ENCODE data around the gene ENPP7. TPM values are rescaled to one million over a fixed set of nuclear protein-coding genes. Genes with fewer than 3 reads are reported as not detected.

ENPP7 gene
- total RNA-seq, 2 donors from 2014 or later, result not detected

DNA sequence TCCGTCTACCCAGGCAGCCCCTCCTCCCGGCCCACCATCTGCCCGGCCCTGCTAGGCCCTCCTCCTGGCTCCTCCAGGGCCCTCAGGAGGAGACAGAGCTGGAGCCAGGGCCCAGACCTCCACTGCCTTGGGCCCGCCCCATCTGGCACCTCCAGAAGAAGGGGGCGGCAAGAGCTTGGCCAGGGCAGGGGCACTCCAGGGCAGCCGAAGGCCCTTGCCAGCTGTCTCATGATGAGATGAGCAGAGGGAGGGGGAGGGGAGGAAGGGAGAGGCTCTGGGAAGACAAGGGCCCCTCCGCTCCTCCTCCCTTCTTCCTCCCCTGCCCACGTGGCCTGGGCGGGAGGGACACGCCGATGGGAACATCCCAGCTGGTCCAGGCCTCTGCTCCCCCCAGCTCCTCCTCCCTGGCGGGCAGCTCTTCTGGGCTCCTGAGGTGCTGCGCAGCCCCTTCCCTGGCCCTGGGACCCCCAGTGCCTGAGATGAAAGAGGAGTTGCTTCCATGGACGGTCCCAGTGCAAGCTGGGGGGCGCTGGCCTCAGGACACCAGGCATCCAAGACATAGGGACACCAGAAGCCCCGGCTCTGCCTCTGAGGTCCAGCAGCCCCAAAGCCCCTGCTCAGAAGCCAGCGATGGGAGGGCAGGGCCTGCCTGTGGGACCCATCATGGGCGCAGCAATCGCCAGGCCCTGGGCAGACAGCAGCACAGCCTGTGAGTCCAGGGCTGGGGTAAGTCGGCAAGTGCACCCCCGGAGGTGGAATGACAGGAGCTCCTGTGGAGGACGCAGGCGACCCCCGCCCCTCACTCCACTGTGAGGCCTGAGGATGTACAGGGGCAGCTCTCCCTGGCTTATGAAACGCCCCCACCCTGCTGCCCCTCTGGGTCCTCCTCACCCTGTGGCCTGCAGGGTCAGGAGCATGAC is 23.6 kb upstream of the ENPP7 start:
- Histone ChIP-seq H3K9me3 (no peaks in the 10 kb centered on the region), H3K4me3 (no peak overlapping the region), H3K36me3 (replicated peaks in 1 of 2; ENCODE audit: insufficient read depth in 1 of 2, low read depth in 2 of 2) (no peaks in the 10 kb centered on the region), H3K27ac (no peak overlapping the region), H3K4me1 (peaks cover 7% of the 10 kb centered on the region), H3K27me3 (no peaks in the 10 kb centered on the region)
- WGBS, 2 donors, result 56 to 74% methylated on average over 7 to 20 of the region's 25 CpGs
- intact Hi-C loops (cut with DNase I), result loop anchor here (10.0 kb wide), 1 partner anchor 312 kb away; no protein-coding TSS in a partner anchor
- no peak for TF ChIP-seq POLR2A (IDR thresholded peaks at IDR 0.05)
- ATAC-seq (no peak), DNase-seq (no peak)

DNA sequence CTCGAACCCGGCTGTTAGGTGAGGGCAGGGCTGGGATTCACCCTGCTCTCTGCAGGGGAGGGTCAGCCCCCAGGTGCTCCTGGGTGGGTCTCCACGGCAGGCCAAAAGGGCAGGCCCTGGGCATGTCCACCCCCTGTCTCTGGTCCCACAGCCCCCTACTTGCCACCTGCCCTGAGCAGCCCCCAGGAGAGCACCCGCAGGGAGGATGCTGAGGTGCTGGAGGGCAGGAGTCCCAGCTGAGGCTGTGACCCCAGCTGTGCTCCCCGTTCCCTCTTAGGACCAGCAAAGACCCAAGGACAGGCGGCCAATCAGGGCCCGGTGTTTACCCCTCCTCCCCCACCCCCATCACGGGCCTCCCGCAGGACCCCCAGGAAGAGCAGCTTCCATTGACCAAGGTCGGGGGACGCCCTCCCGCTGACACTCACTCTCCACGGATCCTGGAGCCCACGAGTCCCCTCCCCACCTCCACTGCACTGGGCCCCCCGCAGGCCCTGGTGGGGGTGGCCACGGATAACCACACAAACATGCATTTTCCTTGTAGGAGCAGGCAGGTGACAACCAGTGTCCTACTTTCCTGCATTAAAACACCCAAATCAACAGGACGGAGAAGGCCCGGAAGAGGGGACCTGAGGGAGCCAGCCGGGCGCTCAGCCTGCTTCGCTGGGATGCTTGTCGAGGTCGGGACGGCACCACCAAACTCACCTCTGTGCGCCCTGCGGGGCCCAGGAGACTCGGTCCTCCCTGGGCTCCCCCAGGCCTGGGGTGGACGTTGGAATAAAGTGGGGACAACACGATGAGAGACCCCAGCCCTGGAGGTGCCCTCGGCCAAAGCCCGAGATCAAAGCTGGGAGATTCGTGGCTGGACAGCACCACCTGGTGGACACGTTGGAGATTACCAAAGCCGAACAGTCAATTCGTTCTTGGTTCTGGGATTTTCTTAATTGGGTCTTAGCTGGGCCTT is 22.5 kb upstream of the ENPP7 start:
- ATAC-seq (peak; percentile 68), DNase-seq (peak; percentile 40 to 64 (median 61))
- 22 to 24% methylated on average over 5 to 33 of the region's 35 CpGs for WGBS, 2 donors

DNA sequence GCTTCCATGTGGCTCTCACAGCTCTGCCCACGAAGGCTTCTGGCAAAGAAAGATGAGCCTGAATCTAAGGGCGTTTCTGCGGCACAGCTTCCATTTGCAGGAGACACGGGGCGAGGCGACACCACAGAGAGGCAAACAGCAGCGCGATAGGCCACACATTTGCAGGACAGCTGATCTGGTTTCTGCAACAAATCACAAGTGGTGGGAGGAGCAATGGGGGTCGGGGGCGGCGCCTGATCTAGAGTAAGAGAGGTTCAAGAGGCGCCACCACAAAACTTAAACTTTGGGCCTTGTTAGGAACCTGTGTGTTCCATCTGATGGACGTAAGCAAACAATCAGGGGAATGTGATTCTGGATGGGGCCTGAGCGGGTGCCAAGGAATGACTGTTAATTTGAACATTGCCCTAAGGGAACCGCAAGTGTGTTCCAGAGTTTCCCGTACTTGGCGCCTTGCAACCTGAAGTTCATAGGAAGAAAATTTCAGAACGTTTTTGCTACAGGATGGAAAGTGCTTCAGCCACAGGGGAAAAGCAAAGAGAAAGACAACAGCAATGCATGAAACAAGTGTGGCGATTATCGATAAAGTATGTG is 18.9 kb upstream of the ENPP7 start:
- Histone ChIP-seq H3K4me1 (peaks cover 7% of the 10 kb centered on the region), H3K4me3 (no peak overlapping the region), H3K36me3 (replicated peaks in 1 of 2; ENCODE audit: insufficient read depth in 1 of 2, low read depth in 2 of 2) (no peaks in the 10 kb centered on the region), H3K27me3 (no peaks in the 10 kb centered on the region), H3K27ac (no peak overlapping the region), H3K9me3 (no peaks in the 10 kb centered on the region)
- ATAC-seq (no peak), DNase-seq (no peak)
- TF ChIP-seq, protein P1, sequence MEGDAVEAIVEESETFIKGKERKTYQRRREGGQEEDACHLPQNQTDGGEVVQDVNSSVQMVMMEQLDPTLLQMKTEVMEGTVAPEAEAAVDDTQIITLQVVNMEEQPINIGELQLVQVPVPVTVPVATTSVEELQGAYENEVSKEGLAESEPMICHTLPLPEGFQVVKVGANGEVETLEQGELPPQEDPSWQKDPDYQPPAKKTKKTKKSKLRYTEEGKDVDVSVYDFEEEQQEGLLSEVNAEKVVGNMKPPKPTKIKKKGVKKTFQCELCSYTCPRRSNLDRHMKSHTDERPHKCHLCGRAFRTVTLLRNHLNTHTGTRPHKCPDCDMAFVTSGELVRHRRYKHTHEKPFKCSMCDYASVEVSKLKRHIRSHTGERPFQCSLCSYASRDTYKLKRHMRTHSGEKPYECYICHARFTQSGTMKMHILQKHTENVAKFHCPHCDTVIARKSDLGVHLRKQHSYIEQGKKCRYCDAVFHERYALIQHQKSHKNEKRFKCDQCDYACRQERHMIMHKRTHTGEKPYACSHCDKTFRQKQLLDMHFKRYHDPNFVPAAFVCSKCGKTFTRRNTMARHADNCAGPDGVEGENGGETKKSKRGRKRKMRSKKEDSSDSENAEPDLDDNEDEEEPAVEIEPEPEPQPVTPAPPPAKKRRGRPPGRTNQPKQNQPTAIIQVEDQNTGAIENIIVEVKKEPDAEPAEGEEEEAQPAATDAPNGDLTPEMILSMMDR (IDR thresholded peaks at IDR 0.05), result no peak
- TF ChIP-seq POLR2A (IDR thresholded peaks at IDR 0.05), result no peak
- 84 to 85% methylated on average over 17 to 20 of the region's 20 CpGs for WGBS, 2 donors
- intact Hi-C loops (cut with DNase I), result no loop called here

More for the DNA sequence above, 22.5 kb upstream of the ENPP7 start:
- intact Hi-C loops (cut with DNase I), result loop anchor here (10.0 kb wide), 1 partner anchor 313 kb away; no protein-coding TSS in a partner anchor
- Histone ChIP-seq H3K4me1 (peaks cover 7% of the 10 kb centered on the region), H3K27me3 (no peaks in the 10 kb centered on the region), H3K4me3 (no peak overlapping the region), H3K9me3 (no peaks in the 10 kb centered on the region), H3K36me3 (replicated peaks in 1 of 2; ENCODE audit: insufficient read depth in 1 of 2, low read depth in 2 of 2) (no peaks in the 10 kb centered on the region), H3K27ac (no peak overlapping the region)
- no peak for TF ChIP-seq POLR2A (IDR thresholded peaks at IDR 0.05)
- TF ChIP-seq, protein P1 (IDR thresholded peaks at IDR 0.05), result peak; percentile 63 to 77 (median 73)

DNA sequence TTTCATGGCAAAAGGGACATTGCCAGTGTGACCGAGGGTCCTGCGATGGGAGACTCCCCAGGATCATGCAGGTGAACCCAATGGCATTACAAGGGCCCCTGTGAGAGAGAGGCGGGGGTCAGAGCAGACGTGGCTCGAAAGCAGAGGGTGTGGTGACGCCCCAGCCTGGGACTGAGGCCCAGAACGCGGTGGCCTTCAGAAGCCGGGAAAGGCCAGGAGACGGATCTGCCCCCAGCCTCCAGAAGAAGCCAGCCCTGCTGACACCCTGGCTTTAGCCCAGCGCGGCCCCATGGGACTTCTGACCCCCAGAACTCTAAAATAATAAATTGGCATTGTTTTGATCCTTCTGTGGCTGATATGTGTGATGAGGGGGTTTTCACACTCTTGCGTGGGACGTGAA is 17.4 kb upstream of the ENPP7 start:
- no peak overlapping the region for H3K27ac ChIP-seq
- no peak for ATAC-seq
- DNase-seq, result no peak
- TF ChIP-seq, protein P1 (IDR thresholded peaks at IDR 0.05), result no peak
- no peak for TF ChIP-seq POLR2A (IDR thresholded peaks at IDR 0.05)
- peaks cover 5% of the 10 kb centered on the region for H3K4me1 ChIP-seq
- no peaks in the 10 kb centered on the region for H3K27me3 ChIP-seq
- no peak overlapping the region for H3K4me3 ChIP-seq
- H3K36me3 ChIP-seq (replicated peaks in 1 of 2; ENCODE audit: insufficient read depth in 1 of 2, low read depth in 2 of 2), result no peaks in the 10 kb centered on the region
- intact Hi-C loops (cut with DNase I), result no loop called here
- 60 to 68% methylated on average over 12 to 14 of the region's 14 CpGs for WGBS, 2 donors
- H3K9me3 ChIP-seq, result no peaks in the 10 kb centered on the region
